Jurkat, Clone E6-1 (cell line): ENCODE results near the gene DUSP1.

ENCODE experiments used
- DNase-seq: peaks from one replicate; pipeline ENCODE4 v3.0.0-alpha.2; 2011; ENCODE audit warnings: low read depth, low spot score
- H3K4me3 ChIP-seq: 2 replicates; pipeline ENCODE4 v1.5.1; 2011; ENCODE audit warnings: mild to moderate bottlenecking, low read length, control low read depth, moderate library complexity

The DUSP1 gene

GRCh38 chr5:172732201-172732865, 38.7 kb downstream of the DUSP1 start:
- no peak overlapping the region for H3K4me3 ChIP-seq
- DNase-seq = no peak

GRCh38 chr5:172731680-172732074, 39.3 kb downstream of the DUSP1 start:
- no peak for DNase-seq
- H3K4me3 ChIP-seq = no peak overlapping the region

- no peak overlapping the region for H3K4me3 ChIP-seq
- no peak for DNase-seq
Observed at GRCh38 chr5:172730981-172731679, 39.9 kb downstream of the DUSP1 start.

DNA sequence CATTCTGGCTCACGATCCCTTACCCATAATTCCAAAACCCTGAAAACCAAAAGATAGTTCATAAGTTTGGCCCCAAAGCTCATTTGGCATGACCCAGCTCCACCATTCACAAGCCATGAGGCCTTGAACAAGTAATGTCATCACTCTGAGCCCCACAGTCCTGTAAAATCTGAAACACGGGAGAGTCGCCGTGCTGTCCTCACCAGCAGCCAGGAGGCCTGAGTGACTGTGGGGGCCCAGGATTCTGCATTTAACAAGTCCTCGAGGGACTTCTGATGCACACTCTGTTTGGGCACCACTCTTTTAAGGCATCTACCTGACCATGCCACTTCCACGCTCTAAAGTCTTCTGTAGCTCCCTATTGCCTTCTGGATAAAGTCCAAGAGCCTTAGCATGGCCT, 40.8 kb downstream of the DUSP1 start:
- no peak overlapping the region for H3K4me3 ChIP-seq
- DNase-seq = no peak

DNA sequence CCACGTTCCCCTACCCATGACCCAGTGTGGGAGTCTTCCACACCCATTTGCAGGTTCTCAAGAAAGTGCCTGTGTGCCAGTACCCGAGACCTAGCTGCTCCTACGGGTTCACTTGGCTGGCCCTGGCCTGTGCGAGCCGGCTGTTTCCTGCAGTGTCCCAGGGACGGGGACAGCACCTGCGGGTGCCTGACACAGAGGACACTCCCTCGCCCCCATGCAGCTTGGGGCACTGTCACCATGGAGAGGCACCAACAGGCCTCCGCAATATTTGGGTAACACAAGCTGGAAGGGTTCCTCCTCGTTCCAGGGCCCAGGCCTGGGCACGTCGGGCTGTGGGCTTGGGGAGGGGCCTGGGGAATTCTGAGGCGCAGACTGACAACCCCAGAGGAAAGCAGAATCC, 41.4 kb downstream of the DUSP1 start:
- H3K4me3 ChIP-seq = no peak overlapping the region
- DNase-seq = no peak

GRCh38 chr5:172728481-172729241, 42.3 kb downstream of the DUSP1 start:
- no peak overlapping the region for H3K4me3 ChIP-seq
- no peak for DNase-seq

DNA sequence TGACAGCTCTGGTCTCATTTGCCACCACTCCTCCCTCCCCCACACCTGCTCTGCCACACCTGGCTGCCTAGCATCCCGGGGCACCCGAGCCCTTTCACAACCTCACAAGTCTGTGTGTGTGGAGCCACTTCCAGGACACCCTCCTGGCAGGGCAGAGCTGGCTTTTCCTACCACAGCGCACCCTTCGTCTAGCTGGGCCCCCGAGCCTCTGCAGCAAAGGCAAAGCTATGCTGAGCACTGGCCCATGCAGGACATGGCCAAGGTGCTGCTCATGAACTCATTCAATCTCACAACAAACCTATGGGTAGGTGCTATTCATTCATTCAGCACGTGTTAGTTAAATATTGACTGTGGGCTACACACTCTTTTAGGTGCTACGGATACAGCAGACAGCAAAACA, 43.4 kb downstream of the DUSP1 start:
- no peak overlapping the region for H3K4me3 ChIP-seq
- DNase-seq = no peak

GRCh38 chr5:172726966-172727365, 44.0 kb downstream of the DUSP1 start:
- no peak overlapping the region for H3K4me3 ChIP-seq
- no peak for DNase-seq

DNA sequence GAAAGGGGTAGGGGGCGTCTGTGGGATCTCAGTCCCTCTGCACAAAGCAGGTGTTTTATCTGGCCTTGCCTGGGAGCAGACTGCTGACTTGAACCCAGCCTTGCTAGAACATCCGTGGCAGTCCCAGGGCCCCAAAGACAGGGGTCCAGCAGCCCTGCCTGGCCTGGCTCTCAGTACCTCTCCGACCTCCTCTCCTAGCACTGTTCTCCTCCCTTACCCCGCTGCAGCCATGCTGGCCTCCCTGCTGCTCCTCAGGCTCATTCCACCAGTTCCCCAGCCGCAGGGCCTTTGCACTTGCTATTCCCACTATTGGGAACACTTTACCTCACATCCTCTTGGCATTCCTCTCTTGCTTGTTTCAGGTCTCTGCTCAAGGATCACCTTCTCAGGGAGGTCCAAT, 45.2 kb downstream of the DUSP1 start:
- no peak overlapping the region for H3K4me3 ChIP-seq
- no peak for DNase-seq

GRCh38 chr5:172725273-172725672, 45.7 kb downstream of the DUSP1 start:
- H3K4me3 ChIP-seq = no peak overlapping the region
- no peak for DNase-seq

- DNase-seq = no peak
- H3K4me3 ChIP-seq = no peak overlapping the region
Observed at GRCh38 chr5:172724242-172725183, 46.5 kb downstream of the DUSP1 start.

DNA sequence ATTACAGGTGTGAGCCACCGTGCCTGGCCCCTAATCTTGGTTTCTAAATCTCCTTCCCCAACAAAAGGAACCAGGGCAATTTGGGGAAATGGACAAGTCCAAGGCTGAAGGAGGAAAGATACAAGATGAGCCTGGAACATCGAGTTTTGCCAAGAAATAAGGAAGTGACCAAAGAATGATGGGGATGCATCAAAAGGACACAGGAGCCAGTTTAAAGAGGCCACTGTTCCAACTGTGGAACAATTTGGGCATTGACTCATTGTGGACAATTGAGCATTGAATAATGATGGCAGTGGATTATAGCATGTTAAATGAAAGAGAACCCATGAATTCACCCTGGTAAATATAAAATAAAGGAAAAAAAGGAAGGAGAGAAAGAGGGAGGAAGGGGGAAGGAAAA, 47.5 kb downstream of the DUSP1 start:
- no peak for DNase-seq
- H3K4me3 ChIP-seq = no peak overlapping the region

DNA sequence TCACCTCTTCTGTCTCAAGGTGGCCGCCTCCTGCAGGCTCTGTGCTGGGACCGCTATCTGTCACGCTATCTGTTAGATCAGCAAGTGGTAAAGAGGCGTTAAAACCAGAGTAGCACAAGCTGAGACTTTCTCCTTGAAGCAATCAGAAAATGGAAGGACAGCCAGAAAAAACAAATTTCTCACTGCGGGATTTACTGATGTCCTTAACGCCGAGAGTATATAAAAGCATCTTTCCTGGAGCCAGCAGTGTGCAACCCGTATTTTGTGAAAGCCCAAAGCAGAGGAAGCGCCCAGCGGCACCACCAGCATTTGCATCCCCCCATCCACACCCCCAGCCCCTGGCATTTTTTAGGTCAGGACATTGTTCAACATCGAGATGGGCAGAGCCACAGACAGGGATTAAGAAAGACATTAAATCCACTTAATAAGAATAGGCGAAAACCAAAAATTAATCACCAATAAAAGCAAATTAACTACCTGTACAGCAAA, 48.6 kb downstream of the DUSP1 start:
- no peak for DNase-seq
- H3K4me3 ChIP-seq = no peak overlapping the region

GRCh38 chr5:172721455-172722326, 49.3 kb downstream of the DUSP1 start:
- H3K4me3 ChIP-seq = no peak overlapping the region

DNA sequence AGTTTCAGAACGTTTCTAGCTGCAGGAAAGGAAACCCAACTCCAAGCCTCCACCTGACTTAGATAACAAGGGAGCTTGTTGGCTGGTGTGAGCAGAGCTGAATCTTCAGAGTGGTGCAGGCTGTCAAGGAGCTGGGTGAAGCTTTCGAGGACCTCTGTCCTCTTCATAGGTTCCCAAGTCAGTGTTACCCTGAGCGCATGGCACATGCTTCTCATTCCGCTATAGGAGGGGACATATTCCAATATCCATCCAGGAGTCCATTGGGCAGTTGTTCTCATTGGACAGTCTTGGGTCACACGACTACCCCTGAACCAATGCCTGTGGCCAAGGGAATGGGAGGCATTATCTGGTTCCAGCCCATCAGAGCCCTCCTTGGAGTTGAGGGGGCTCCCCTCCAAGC, 50.3 kb downstream of the DUSP1 start:
- H3K4me3 ChIP-seq = no peak overlapping the region
- no peak for DNase-seq

More at GRCh38 chr5:172721455-172722326, 49.3 kb downstream of the DUSP1 start:
- DNase-seq = no peak

- no peak for DNase-seq
- no peak overlapping the region for H3K4me3 ChIP-seq
Observed at GRCh38 chr5:172719211-172719610, 51.8 kb downstream of the DUSP1 start.

DNA sequence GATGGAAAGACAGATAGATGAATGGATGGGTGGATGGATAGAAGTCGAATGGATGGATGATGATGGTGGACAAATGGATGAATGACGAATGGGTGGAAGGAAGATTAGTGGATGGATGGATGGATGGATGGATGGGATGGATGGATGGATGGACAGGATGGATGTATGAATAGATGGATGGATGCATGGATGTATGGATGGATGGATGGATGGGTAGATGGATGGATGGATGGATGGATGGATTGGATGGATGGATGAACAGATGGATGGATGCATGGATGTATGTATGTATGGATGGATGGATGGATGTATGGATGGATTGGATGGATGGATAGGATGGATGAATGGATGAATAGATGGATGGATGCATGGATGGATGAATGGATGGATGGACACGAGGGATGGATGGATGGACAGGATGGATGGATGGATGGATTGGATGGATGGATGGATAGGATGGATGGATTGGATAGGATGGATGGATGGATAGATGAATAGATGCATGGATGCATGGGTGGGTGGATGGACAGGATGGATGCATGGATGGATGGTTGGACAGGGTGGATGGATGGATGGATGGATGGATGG, 52.4 kb downstream of the DUSP1 start:
- no peak for DNase-seq
- H3K4me3 ChIP-seq = no peak overlapping the region
